Measurements from ENCODE around the gene MAP3K4.

DNA sequence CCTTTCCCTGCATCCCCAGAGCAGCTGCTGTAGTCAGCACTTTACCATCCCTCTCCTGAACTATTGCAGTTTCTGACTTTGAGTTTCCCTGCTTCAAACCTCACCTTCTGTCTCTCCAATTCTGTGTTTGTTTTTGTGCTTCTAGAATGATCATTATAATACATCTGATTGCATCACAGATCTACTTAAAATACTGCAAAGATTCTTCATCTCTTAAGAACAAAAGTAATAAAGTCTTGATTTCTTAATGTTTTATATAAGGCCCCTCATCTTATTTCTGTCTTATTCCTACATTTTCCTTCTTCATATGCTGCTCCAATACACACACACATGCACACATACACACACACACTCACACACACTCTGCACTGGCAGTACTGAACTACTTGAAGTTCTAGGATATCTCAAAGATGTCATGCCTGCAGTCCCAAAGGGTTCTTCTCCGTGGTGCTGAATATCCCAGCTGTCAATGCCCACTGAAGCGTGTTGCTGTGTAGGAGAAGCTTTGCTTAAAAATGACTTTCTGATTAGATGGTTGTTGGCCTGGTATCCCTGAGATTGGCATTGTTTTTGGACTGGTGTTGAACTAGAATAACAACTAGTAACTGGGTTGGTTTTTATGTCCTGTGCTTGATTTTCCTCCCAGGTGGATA, 97.2 kb downstream of the MAP3K4 start:
- TF ChIP-seq, protein P1, sequence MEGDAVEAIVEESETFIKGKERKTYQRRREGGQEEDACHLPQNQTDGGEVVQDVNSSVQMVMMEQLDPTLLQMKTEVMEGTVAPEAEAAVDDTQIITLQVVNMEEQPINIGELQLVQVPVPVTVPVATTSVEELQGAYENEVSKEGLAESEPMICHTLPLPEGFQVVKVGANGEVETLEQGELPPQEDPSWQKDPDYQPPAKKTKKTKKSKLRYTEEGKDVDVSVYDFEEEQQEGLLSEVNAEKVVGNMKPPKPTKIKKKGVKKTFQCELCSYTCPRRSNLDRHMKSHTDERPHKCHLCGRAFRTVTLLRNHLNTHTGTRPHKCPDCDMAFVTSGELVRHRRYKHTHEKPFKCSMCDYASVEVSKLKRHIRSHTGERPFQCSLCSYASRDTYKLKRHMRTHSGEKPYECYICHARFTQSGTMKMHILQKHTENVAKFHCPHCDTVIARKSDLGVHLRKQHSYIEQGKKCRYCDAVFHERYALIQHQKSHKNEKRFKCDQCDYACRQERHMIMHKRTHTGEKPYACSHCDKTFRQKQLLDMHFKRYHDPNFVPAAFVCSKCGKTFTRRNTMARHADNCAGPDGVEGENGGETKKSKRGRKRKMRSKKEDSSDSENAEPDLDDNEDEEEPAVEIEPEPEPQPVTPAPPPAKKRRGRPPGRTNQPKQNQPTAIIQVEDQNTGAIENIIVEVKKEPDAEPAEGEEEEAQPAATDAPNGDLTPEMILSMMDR (IDR thresholded peaks at IDR 0.05; ENCODE audit: borderline replicate concordance, extremely low read depth, low read length, poor library complexity, severe bottlenecking): no peak
- no peak for TF ChIP-seq EZH2 (IDR thresholded peaks at IDR 0.05; ENCODE audit: borderline replicate concordance, low read depth, low read length, severe bottlenecking)

Measured in DND-41 (cell line).